Tibial artery (tissue), 4 donors: ENCODE measurements around the gene MIS18A.

Source experiments
- DNase-seq, 2 donors: peaks; one replicate each; pipeline ENCODE4 v3.0.0-alpha.2; 2019
- H3K27ac ChIP-seq, 2 donors: fragments of 200-600 bp; sonication (generic) in 1 of 2; 1 replicate in 1 of 2; 2 replicates in 1 of 2; pipeline ENCODE4 v1.5.1; 2018 to 2019; ENCODE audit warnings: mild to moderate bottlenecking in 1 of 2
- H3K27me3 ChIP-seq, 2 donors: fragments of 200-600 bp; sonication (generic) in 1 of 2; one replicate each; pipeline versions ENCODE4 v1.5.1 to v1.6.0; 2016 to 2019
- H3K36me3 ChIP-seq, 3 donors: fragments of 200-600 bp; sonication (generic) in 2 of 3; one replicate each; pipeline ENCODE4 v1.5.1; 2016 to 2019; ENCODE audit warnings: mild to moderate bottlenecking in 2 of 3
- H3K4me1 ChIP-seq, 4 donors: fragments of 200-600 bp; sonication (generic) in 2 of 4; 1 replicate in 3 of 4; 2 replicates in 1 of 4; pipeline ENCODE4 v1.5.1; 2016 to 2019
- H3K4me3 ChIP-seq, 2 donors: fragments of 200-600 bp; sonication (generic) in 1 of 2; 1 replicate in 1 of 2; 2 replicates in 1 of 2; pipeline ENCODE4 v1.5.1; 2018 to 2019; ENCODE audit warnings: mild to moderate bottlenecking in 2 of 2
- H3K9me3 ChIP-seq, 3 donors: fragments of 200-600 bp; sonication (generic) in 1 of 3; one replicate each; pipeline ENCODE4 v1.5.1; 2016 to 2019
- CTCF ChIP-seq, 2 experiments: fragments of 200-600 bp in 1 of 2; fragments of 450-650 bp in 1 of 2; IDR thresholded peaks; one replicate each; pipeline ENCODE4 v1.5.1; 2017 to 2019; ENCODE audit warnings: antibody characterized with exemption in 2 of 2, mild to moderate bottlenecking in 1 of 2, moderate library complexity in 1 of 2
- intact Hi-C: fragments of 100-400 bp; cut with DNase I; formaldehyde crosslinking; loops from one replicate; pipeline ENCODE4 v1.15.0; 2023; ENCODE audit warnings: low total_unique reads

MIS18A gene

GRCh38 chr21:32245971-32246370 is 32.9 kb downstream of the MIS18A start:
- Histone ChIP-seq H3K36me3 (no peaks in the 10 kb centered on the region), H3K27ac (peak overlapping the region in 1 of 2 donors; percentile 13), H3K4me3 (no peak overlapping the region), H3K27me3 (no peaks in the 10 kb centered on the region), H3K4me1 (peaks cover 0 to 38% (median 13%) of the 10 kb centered on the region in 4 donors), H3K9me3 (no peaks in the 10 kb centered on the region)
- DNase-seq = no peak
- intact Hi-C loops = no loop called here
- no peak for TF ChIP-seq CTCF (IDR thresholded peaks at IDR 0.05)

GRCh38 chr21:32240851-32241687 is 37.8 kb downstream of the MIS18A start:
- Histone ChIP-seq H3K4me3 (peak overlapping the region; percentile 20 to 38), H3K9me3 (peaks cover 0 to 3% (median 0%) of the 10 kb centered on the region in 3 donors), H3K36me3 (no peaks in the 10 kb centered on the region), H3K4me1 (peaks cover 0 to 15% (median 6%) of the 10 kb centered on the region in 4 donors), H3K27ac (peak overlapping the region; percentile 63 to 74), H3K27me3 (no peaks in the 10 kb centered on the region)
- intact Hi-C loops = no loop called here
- no peak for DNase-seq
- TF ChIP-seq CTCF (IDR thresholded peaks at IDR 0.05) = no peak

- DNase-seq = no peak
- Histone ChIP-seq H3K27ac (no peak overlapping the region), H3K9me3 (peaks cover 0 to 3% (median 0%) of the 10 kb centered on the region in 3 donors), H3K36me3 (no peaks in the 10 kb centered on the region), H3K27me3 (no peaks in the 10 kb centered on the region), H3K4me1 (peaks cover 0 to 12% (median 5%) of the 10 kb centered on the region in 4 donors), H3K4me3 (no peak overlapping the region)
- intact Hi-C loops = no loop called here
- no peak for TF ChIP-seq CTCF (IDR thresholded peaks at IDR 0.05)
These were observed 39.3 kb downstream of the MIS18A start for GRCh38 chr21:32239551-32239950.

- Histone ChIP-seq H3K27ac (no peak overlapping the region), H3K27me3 (no peaks in the 10 kb centered on the region), H3K4me3 (no peak overlapping the region), H3K4me1 (peaks cover 0 to 12% (median 5%) of the 10 kb centered on the region in 4 donors), H3K36me3 (no peaks in the 10 kb centered on the region), H3K9me3 (peaks cover 0 to 3% (median 0%) of the 10 kb centered on the region in 3 donors)
- no peak for TF ChIP-seq CTCF (IDR thresholded peaks at IDR 0.05)
- intact Hi-C loops = no loop called here
- DNase-seq = no peak
These were observed 40.8 kb downstream of the MIS18A start for GRCh38 chr21:32238063-32238462.

- DNase-seq = no peak
- intact Hi-C loops = no loop called here
- Histone ChIP-seq H3K36me3 (no peaks in the 10 kb centered on the region), H3K27me3 (no peaks in the 10 kb centered on the region), H3K4me3 (no peak overlapping the region), H3K9me3 (peaks cover 0 to 3% (median 0%) of the 10 kb centered on the region in 3 donors), H3K4me1 (peaks cover 0 to 12% (median 5%) of the 10 kb centered on the region in 4 donors), H3K27ac (no peak overlapping the region)
- TF ChIP-seq CTCF (IDR thresholded peaks at IDR 0.05) = no peak
These were observed 41.8 kb downstream of the MIS18A start for GRCh38 chr21:32237021-32237420.
